ENCODE data around the gene OSBPL10. TPM values are rescaled to one million over a fixed set of nuclear protein-coding genes. Genes with fewer than 3 reads are reported as not detected.
A peak's percentile ranks its signal among the peaks of the same experiment; 100 is the strongest.

Gene OSBPL10
- total RNA-seq, 1 donor from 2014 or later = 24.4 TPM

GRCh38 chr3:31968927-31969418, 12.1 kb downstream of the OSBPL10 start:
- TF ChIP-seq CTCF (conservative IDR thresholded peaks at IDR 0.05) = no peak
- Mint-ChIP-seq H3K36me3 (no peaks in the 10 kb centered on the region), H3K9me3 (no peaks in the 10 kb centered on the region), H3K4me3 (peak overlapping the region; percentile 40), H3K27ac (peak overlapping the region; percentile 73), H3K27me3 (no peaks in the 10 kb centered on the region), H3K4me1 (ENCODE audit: unreplicated experiment) (peaks cover 20% of the 10 kb centered on the region)
- DNase-seq (ENCODE audit: extremely low spot score, unreplicated experiment) = no peak

- Mint-ChIP-seq H3K4me3 (peak overlapping the region; percentile 40), H3K9me3 (no peaks in the 10 kb centered on the region), H3K4me1 (ENCODE audit: unreplicated experiment) (peaks cover 20% of the 10 kb centered on the region), H3K36me3 (no peaks in the 10 kb centered on the region), H3K27me3 (no peaks in the 10 kb centered on the region), H3K27ac (peak overlapping the region; percentile 73)
- no peak for DNase-seq (ENCODE audit: extremely low spot score, unreplicated experiment)
- no peak for TF ChIP-seq CTCF (conservative IDR thresholded peaks at IDR 0.05)
These were observed 12.6 kb downstream of the OSBPL10 start for GRCh38 chr3:31968369-31968926.

GRCh38 chr3:31967592-31967991, 13.5 kb downstream of the OSBPL10 start:
- no peak for TF ChIP-seq CTCF (conservative IDR thresholded peaks at IDR 0.05)
- H3K4me1 Mint-ChIP-seq (ENCODE audit: unreplicated experiment) = peaks cover 20% of the 10 kb centered on the region

GRCh38 chr3:31966978-31967591, 14.0 kb downstream of the OSBPL10 start:
- no peak overlapping the region for H3K27ac Mint-ChIP-seq

More at GRCh38 chr3:31967592-31967991, 13.5 kb downstream of the OSBPL10 start:
- H3K9me3 Mint-ChIP-seq = no peaks in the 10 kb centered on the region
- DNase-seq (ENCODE audit: extremely low spot score, unreplicated experiment) = no peak
- H3K27ac Mint-ChIP-seq = no peak overlapping the region
- no peaks in the 10 kb centered on the region for H3K36me3 Mint-ChIP-seq
- no peaks in the 10 kb centered on the region for H3K27me3 Mint-ChIP-seq
- H3K4me3 Mint-ChIP-seq = no peak overlapping the region

GRCh38 chr3:31962801-31963205, 18.3 kb downstream of the OSBPL10 start:
- Mint-ChIP-seq H3K27ac (no peak overlapping the region), H3K9me3 (no peaks in the 10 kb centered on the region), H3K36me3 (no peaks in the 10 kb centered on the region), H3K27me3 (no peaks in the 10 kb centered on the region), H3K4me1 (ENCODE audit: unreplicated experiment) (peaks cover 37% of the 10 kb centered on the region), H3K4me3 (no peak overlapping the region)
- no peak for DNase-seq (ENCODE audit: extremely low spot score, unreplicated experiment)
- TF ChIP-seq CTCF (conservative IDR thresholded peaks at IDR 0.05) = no peak

More at GRCh38 chr3:31966978-31967591, 14.0 kb downstream of the OSBPL10 start:
- Mint-ChIP-seq H3K36me3 (no peaks in the 10 kb centered on the region), H3K4me3 (no peak overlapping the region), H3K27me3 (no peaks in the 10 kb centered on the region), H3K4me1 (ENCODE audit: unreplicated experiment) (peaks cover 20% of the 10 kb centered on the region), H3K9me3 (no peaks in the 10 kb centered on the region)
- DNase-seq (ENCODE audit: extremely low spot score, unreplicated experiment) = no peak
- TF ChIP-seq CTCF (conservative IDR thresholded peaks at IDR 0.05) = no peak

Measured in type B pancreatic cell (in vitro differentiated cells).